ENCODE data around the gene ATG5.

Gene ATG5

DNA sequence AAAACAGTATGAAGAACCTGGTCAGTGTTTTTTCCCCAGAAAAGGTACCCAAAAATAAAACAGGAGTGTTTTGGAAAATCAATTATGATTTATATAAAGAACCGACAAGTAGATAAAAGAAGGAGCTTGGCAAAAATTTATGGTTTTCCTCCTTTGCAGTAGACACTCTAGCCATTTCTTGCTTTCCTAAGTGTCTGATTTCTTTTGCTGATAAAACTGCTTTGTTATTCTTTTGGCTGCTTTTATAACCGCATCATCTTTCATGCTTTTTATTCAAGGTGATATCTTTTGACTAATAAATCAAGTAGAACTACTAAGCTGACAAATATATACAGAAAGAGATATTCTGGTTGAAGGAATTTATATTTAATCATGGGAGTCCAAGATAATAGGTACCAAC, 16.6 kb downstream of the ATG5 start:
- peak; percentile 75; the same call in 1 of the 2 replicates for TF ChIP-seq TOX (CRISPR knock-in tag; IDR thresholded peaks at IDR 0.05; ENCODE audit: borderline replicate concordance)
- TF ChIP-seq CSRNP3 (CRISPR knock-in tag; IDR thresholded peaks at IDR 0.05), result no peak
- no peak for TF ChIP-seq PPARA (CRISPR knock-in tag; IDR thresholded peaks at IDR 0.05; ENCODE audit: borderline replicate concordance)
- TF ChIP-seq ISL1 (CRISPR knock-in tag; IDR thresholded peaks at IDR 0.05), result peak; percentile 87

GRCh38 chr6:106305740-106306139, 19.8 kb downstream of the ATG5 start:
- no peak for ATAC-seq
- TF ChIP-seq ISL1 (CRISPR knock-in tag; IDR thresholded peaks at IDR 0.05), result no peak

More for the DNA sequence above, 16.6 kb downstream of the ATG5 start:
- peak; percentile 49 for ATAC-seq

DNA sequence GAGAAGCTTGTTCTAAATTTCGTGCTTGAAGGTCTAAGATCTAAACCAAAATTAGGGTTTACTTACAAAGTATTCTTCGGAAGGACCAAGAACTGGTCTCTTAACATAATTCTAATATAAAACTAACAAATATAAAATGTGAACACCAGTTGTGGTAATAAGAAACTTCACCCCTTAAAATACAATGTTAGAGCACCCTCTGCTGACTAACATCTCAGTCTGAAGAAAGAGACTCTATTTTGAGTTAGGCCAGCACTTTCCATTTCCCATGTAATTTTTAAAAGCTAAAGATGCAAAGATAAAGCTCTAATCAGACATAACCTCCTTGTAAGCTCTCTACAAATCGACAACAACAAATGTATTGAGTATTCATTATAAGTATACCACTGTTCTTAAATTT, 24.6 kb downstream of the ATG5 start:
- TF ChIP-seq ISL1 (CRISPR knock-in tag; IDR thresholded peaks at IDR 0.05) (no peak), TCF4 (CRISPR knock-in tag; IDR thresholded peaks at IDR 0.05; ENCODE audit: borderline replicate concordance) (no peak), OSR1 (CRISPR knock-in tag; IDR thresholded peaks at IDR 0.05) (no peak), TOX (CRISPR knock-in tag; IDR thresholded peaks at IDR 0.05; ENCODE audit: borderline replicate concordance) (no peak), RARB (CRISPR knock-in tag; IDR thresholded peaks at IDR 0.05) (no peak), TSHZ2 (CRISPR knock-in tag; IDR thresholded peaks at IDR 0.05) (no peak), ZNF8 (CRISPR knock-in tag; IDR thresholded peaks at IDR 0.05) (no peak), CSRNP3 (CRISPR knock-in tag; IDR thresholded peaks at IDR 0.05) (no peak), ZNF70 (CRISPR knock-in tag; IDR thresholded peaks at IDR 0.05) (no peak), BACH2 (CRISPR knock-in tag; IDR thresholded peaks at IDR 0.05; ENCODE audit: borderline replicate concordance) (no peak), ZFP3 (CRISPR knock-in tag; IDR thresholded peaks at IDR 0.05) (no peak), ZC3H10 (CRISPR knock-in tag; IDR thresholded peaks at IDR 0.05) (no peak)
- TF ChIP-seq, protein P1, sequence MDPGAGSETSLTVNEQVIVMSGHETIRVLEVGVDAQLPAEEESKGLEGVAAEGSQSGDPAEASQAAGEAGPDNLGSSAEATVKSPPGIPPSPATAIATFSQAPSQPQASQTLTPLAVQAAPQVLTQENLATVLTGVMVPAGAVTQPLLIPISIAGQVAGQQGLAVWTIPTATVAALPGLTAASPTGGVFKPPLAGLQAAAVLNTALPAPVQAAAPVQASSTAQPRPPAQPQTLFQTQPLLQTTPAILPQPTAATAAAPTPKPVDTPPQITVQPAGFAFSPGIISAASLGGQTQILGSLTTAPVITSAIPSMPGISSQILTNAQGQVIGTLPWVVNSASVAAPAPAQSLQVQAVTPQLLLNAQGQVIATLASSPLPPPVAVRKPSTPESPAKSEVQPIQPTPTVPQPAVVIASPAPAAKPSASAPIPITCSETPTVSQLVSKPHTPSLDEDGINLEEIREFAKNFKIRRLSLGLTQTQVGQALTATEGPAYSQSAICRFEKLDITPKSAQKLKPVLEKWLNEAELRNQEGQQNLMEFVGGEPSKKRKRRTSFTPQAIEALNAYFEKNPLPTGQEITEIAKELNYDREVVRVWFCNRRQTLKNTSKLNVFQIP (CRISPR knock-in tag; IDR thresholded peaks at IDR 0.05; ENCODE audit: borderline replicate concordance, low read depth), result no peak
- TF ChIP-seq, protein P2, sequence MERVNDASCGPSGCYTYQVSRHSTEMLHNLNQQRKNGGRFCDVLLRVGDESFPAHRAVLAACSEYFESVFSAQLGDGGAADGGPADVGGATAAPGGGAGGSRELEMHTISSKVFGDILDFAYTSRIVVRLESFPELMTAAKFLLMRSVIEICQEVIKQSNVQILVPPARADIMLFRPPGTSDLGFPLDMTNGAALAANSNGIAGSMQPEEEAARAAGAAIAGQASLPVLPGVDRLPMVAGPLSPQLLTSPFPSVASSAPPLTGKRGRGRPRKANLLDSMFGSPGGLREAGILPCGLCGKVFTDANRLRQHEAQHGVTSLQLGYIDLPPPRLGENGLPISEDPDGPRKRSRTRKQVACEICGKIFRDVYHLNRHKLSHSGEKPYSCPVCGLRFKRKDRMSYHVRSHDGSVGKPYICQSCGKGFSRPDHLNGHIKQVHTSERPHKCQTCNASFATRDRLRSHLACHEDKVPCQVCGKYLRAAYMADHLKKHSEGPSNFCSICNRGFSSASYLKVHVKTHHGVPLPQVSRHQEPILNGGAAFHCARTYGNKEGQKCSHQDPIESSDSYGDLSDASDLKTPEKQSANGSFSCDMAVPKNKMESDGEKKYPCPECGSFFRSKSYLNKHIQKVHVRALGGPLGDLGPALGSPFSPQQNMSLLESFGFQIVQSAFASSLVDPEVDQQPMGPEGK (CRISPR knock-in tag; IDR thresholded peaks at IDR 0.05; ENCODE audit: borderline replicate concordance), result no peak
- ATAC-seq, result peak; percentile 90

- no peak; the same call in 2 of the 3 replicates for ATAC-seq
- no peak for TF ChIP-seq ZNF565 (CRISPR knock-in tag; conservative IDR thresholded peaks at IDR 0.05; ENCODE audit: low read depth)
- TF ChIP-seq, protein P1 (CRISPR knock-in tag; IDR thresholded peaks at IDR 0.05; ENCODE audit: borderline replicate concordance, low read depth), result no peak
- TF ChIP-seq ZNF8 (CRISPR knock-in tag; IDR thresholded peaks at IDR 0.05), result no peak
- no peak for TF ChIP-seq ZFP3 (CRISPR knock-in tag; IDR thresholded peaks at IDR 0.05)
- no peak for TF ChIP-seq CSRNP3 (CRISPR knock-in tag; IDR thresholded peaks at IDR 0.05)
- no peak for TF ChIP-seq ESRRG (CRISPR knock-in tag; IDR thresholded peaks at IDR 0.05)
- TF ChIP-seq ZNF70 (CRISPR knock-in tag; IDR thresholded peaks at IDR 0.05), result no peak
- no peak for TF ChIP-seq OSR1 (CRISPR knock-in tag; IDR thresholded peaks at IDR 0.05)
- no peak for TF ChIP-seq ZC3H10 (CRISPR knock-in tag; IDR thresholded peaks at IDR 0.05)
These were observed 25.4 kb downstream of the ATG5 start for GRCh38 chr6:106300020-106300780.

Measured in SK-N-SH treated with all-trans-retinoic acid at 6 μM for 48 hours (cell line).